IMR-90 (cell line): ENCODE results near the gene HSF2BP. TPM values are rescaled to one million over a fixed set of nuclear protein-coding genes. Genes with fewer than 3 reads are reported as not detected.
"Not testable (repeated sequence)": the region's sequence is repeated elsewhere in the genome, so short reads cannot be mapped to it uniquely, and the experiment has no call there.

Experiments
- ATAC-seq: fragments of 200-7000 bp; cut with Tn5 transposase; 2 replicates; pipeline ENCODE4 v1.9.1; 2020; ENCODE audit warnings: low read depth, mild to moderate bottlenecking, moderate library complexity
- BruUV-seq: library from RNA; stranded (reverse); fragments of 400-500 nt; replicated peaks from 2 replicates; lab custom pipeline; 2021; lab: Mats Ljungman, UMichigan
- CTCF ChIA-PET: fragments of 300-600 bp; formaldehyde crosslinking; extraction: SDS; loops from one replicate; lab custom pipeline; 2021; ENCODE audit warnings: antibody characterized with exemption; lab: Yijun Ruan, JAX
- POLR2A ChIA-PET: fragments of 300-600 bp; sonication (Branson Sonifier 250); formaldehyde crosslinking; loops from one replicate; lab custom pipeline; 2022; ENCODE audit warnings: antibody characterized with exemption; ENCODE audit not compliant: unreplicated experiment; lab: Charles Lee
- DNase-seq: peaks from one replicate; pipeline ENCODE4 v3.0.0; 2013
- H2AFZ ChIP-seq: replicated peaks from 2 replicates; pipeline ENCODE3; 2013; ENCODE audit warnings: low read length, mild to moderate bottlenecking; ENCODE audit not compliant: poor library complexity
- H2AK5ac ChIP-seq: 2 replicates; pipeline ENCODE4 v1.6.1; 2013; ENCODE audit warnings: low read depth, low read length, inconsistent platforms
- H2AK9ac ChIP-seq: replicated peaks from 2 replicates; pipeline ENCODE3; 2013; ENCODE audit warnings: mild to moderate bottlenecking, low read depth, low read length, moderate library complexity; ENCODE audit not compliant: poor library complexity
- H2BK120ac ChIP-seq: 2 replicates; pipeline ENCODE4 v1.6.1; 2013; ENCODE audit warnings: low read depth, low read length, inconsistent platforms
- H2BK15ac ChIP-seq: 3 replicates; pipeline ENCODE4 v1.6.1; 2013; ENCODE audit warnings: low read depth, low read length, inconsistent platforms
- H2BK20ac ChIP-seq: 2 replicates; pipeline ENCODE4 v1.6.1; 2013; ENCODE audit warnings: low read depth, mild to moderate bottlenecking, inconsistent platforms, low read length, moderate library complexity
- H2BK5ac ChIP-seq: 2 replicates; pipeline ENCODE4 v1.6.1; 2013; ENCODE audit warnings: mild to moderate bottlenecking, low read depth, low read length, inconsistent platforms; ENCODE audit not compliant: poor library complexity, severe bottlenecking
- H3K14ac ChIP-seq: replicated peaks from 2 replicates; pipeline ENCODE4 v1.6.1; 2013; ENCODE audit warnings: low read depth, low read length, inconsistent platforms
- H3K18ac ChIP-seq: 2 replicates; pipeline ENCODE4 v1.6.1; 2013; ENCODE audit warnings: low read depth, low read length, control low read depth
- H3K23ac ChIP-seq: 2 replicates; pipeline ENCODE4 v1.6.1; 2013; ENCODE audit warnings: low read depth, low read length, inconsistent platforms
- H3K27ac ChIP-seq: 2 replicates; pipeline ENCODE4 v1.5.1; 2013; ENCODE audit warnings: mild to moderate bottlenecking, control low read depth, low read length; ENCODE audit not compliant: insufficient read depth
- H3K27me3 ChIP-seq: 2 replicates; pipeline ENCODE4 v1.6.1; 2013; ENCODE audit warnings: low read length; ENCODE audit not compliant: control insufficient read depth, insufficient read depth
- H3K36me3 ChIP-seq: 2 replicates; pipeline ENCODE4 v1.6.1; 2013; ENCODE audit warnings: low read length, mixed read lengths; ENCODE audit not compliant: control insufficient read depth, insufficient read depth
- H3K4ac ChIP-seq: 2 replicates; pipeline ENCODE4 v1.6.1; 2013; ENCODE audit warnings: low read depth, low read length, inconsistent platforms
- H3K4me1 ChIP-seq: 2 replicates; pipeline ENCODE4 v1.6.1; 2013; ENCODE audit warnings: low read length, mixed read lengths; ENCODE audit not compliant: control insufficient read depth, insufficient read depth
- H3K4me2 ChIP-seq: 2 replicates; pipeline ENCODE4 v1.6.1; 2013; ENCODE audit warnings: low read depth, mild to moderate bottlenecking, control low read depth, low read length, moderate library complexity
- H3K4me3 ChIP-seq: 2 replicates; pipeline ENCODE4 v1.5.1; 2013; ENCODE audit warnings: low read depth, mild to moderate bottlenecking, control low read depth, low read length, moderate library complexity; ENCODE audit not compliant: insufficient read depth
- H3K56ac ChIP-seq: 2 replicates; pipeline ENCODE4 v1.6.1; 2013; ENCODE audit warnings: low read length, inconsistent platforms; ENCODE audit not compliant: insufficient read depth; ENCODE audit errors: extremely low read depth
- H3K79me1 ChIP-seq, 2 experiments: 2 replicates each; pipeline ENCODE4 v1.6.1; 2013; ENCODE audit warnings: low read length in 2 of 2, inconsistent platforms in 1 of 2, low read depth in 1 of 2
- H3K9ac ChIP-seq: 2 replicates; pipeline ENCODE4 v1.6.1; 2013; ENCODE audit warnings: low read depth, low read length, control low read depth
- H3K9me1 ChIP-seq: 2 replicates; pipeline ENCODE4 v1.6.1; 2013; ENCODE audit warnings: low read length, inconsistent platforms; ENCODE audit not compliant: insufficient read depth
- H3K9me3 ChIP-seq: 2 replicates; pipeline ENCODE4 v1.6.1; 2013; ENCODE audit warnings: low read length; ENCODE audit not compliant: control insufficient read depth, insufficient read depth
- H4K20me1 ChIP-seq: 2 replicates; pipeline ENCODE4 v1.6.1; 2013; ENCODE audit warnings: low read length, inconsistent platforms; ENCODE audit not compliant: insufficient read depth
- H4K5ac ChIP-seq: 2 replicates; pipeline ENCODE4 v1.6.1; 2013; ENCODE audit warnings: mild to moderate bottlenecking, low read depth, low read length, control low read depth
- H4K8ac ChIP-seq, 2 experiments: 2 replicates each; pipeline ENCODE4 v1.6.1; 2013; ENCODE audit warnings: low read depth in 2 of 2, low read length in 2 of 2, control low read depth in 1 of 2, inconsistent platforms in 1 of 2
- H4K91ac ChIP-seq: 2 replicates; pipeline ENCODE4 v1.6.1; 2013; ENCODE audit warnings: low read depth, low read length, inconsistent platforms; ENCODE audit not compliant: insufficient read depth
- WGBS, 2 experiments: methylation state at CpG; one replicate each; pipeline versions ENCODE4 v1.1.5 to v1.1.7; 2013; ENCODE audit warnings: missing lambda C conversion rate in 2 of 2; ENCODE audit not compliant: insufficient read length in 1 of 2; ENCODE audit errors: extremely low coverage in 2 of 2; 5-methylcytosine and 5-hydroxymethylcytosine counted together
- dilution Hi-C: fragments of 300-500 bp; cut with HindIII; formaldehyde crosslinking; loops from one replicate; pipeline ENCODE4 v1.14.3; 2018; ENCODE audit warnings: low sequenced_read_pairs; ENCODE audit not compliant: unreplicated experiment
- in situ Hi-C: fragments of 300-500 bp; cut with MboI; formaldehyde crosslinking; loops from 3 replicates; pipeline ENCODE4 v1.14.3; 2019; ENCODE audit warnings: low sequenced_read_pairs, inconsistent platforms, mixed read lengths
- intact Hi-C: fragments of 100-400 bp; cut with micrococcal nuclease; formaldehyde crosslinking; loops from 2 replicates; pipeline ENCODE4 v1.10.0; 2022
- polyA plus RNA-seq, 3 experiments: library from polyadenylated mRNA; depleted of rRNA; stranded (reverse); fragments of >200 nt; gene quantifications; 2 replicates each; pipeline ENCODE4 v1.2.3, GENCODE V29; 2012; ENCODE audit warnings: low replicate concordance in 1 of 3
- total RNA-seq: library from RNA; depleted of rRNA; stranded (reverse); fragments of >200 nt; gene quantifications from 2 replicates; pipeline ENCODE4 v1.2.3, GENCODE V29; 2012

The HSF2BP gene
- total and polyA plus RNA-seq, 2 of the 4 experiments (the other 2 are of a cell fraction): 0.87 to 0.90 TPM

GRCh38 chr21:43562451-43562850 is 96.8 kb downstream of the HSF2BP start:
- H4K91ac ChIP-seq, ATAC-seq, H2AFZ ChIP-seq, H3K23ac ChIP-seq, dilution Hi-C loops, CTCF ChIA-PET, H2AK5ac ChIP-seq, H4K20me1 ChIP-seq, H4K5ac ChIP-seq, H3K9ac ChIP-seq, H2BK120ac ChIP-seq, intact Hi-C loops, H3K4me2 ChIP-seq, H3K36me3 ChIP-seq, H3K4me3 ChIP-seq, POLR2A ChIA-PET, DNase-seq, H3K9me3 ChIP-seq, H2BK20ac ChIP-seq, H3K9me1 ChIP-seq, H3K27me3 ChIP-seq, H3K4me1 ChIP-seq, H2BK5ac ChIP-seq, H3K4ac ChIP-seq, H3K27ac ChIP-seq, H3K79me1 ChIP-seq, H3K56ac ChIP-seq, H2BK15ac ChIP-seq, in situ Hi-C loops, H3K14ac ChIP-seq, H2AK9ac ChIP-seq, BruUV-seq, H3K18ac ChIP-seq, H4K8ac ChIP-seq: not testable (repeated sequence)
- WGBS, 2 experiments: no CpG with 5 or more reads among the region's 5 CpGs

DNA sequence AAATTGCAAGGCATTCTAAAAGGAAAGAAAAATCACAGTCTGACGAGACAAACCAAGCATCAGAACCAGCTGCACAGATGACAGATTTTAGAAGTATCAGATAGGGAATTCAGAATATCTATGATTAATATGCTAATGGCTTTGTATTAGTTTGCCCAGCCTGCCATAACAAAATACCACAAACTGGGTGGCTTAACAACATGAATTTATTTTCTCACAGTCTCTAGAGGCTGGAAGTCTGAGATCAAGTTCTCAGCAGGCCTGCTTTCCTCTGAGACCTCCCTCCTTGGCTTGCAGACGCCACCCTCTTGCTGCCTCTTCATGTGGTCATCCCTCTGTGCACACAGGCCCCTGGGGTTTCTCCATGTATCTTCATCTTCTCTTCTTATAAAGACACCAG is 118.7 kb downstream of the HSF2BP start:
- in situ Hi-C loops: not testable (repeated sequence)
- WGBS, 2 experiments: no CpG with 5 or more reads among the region's 2 CpGs

More for the DNA sequence above, 118.7 kb downstream of the HSF2BP start:
- H3K18ac ChIP-seq, intact Hi-C loops, H3K4me2 ChIP-seq, H3K56ac ChIP-seq, CTCF ChIA-PET, H3K36me3 ChIP-seq, H3K27me3 ChIP-seq, H3K9me3 ChIP-seq, H3K4me3 ChIP-seq, H3K4ac ChIP-seq, H2BK20ac ChIP-seq, H3K79me1 ChIP-seq, H2BK120ac ChIP-seq, H3K9ac ChIP-seq, H4K20me1 ChIP-seq, H2BK5ac ChIP-seq, H2BK15ac ChIP-seq, H3K14ac ChIP-seq, H4K8ac ChIP-seq, H2AK9ac ChIP-seq, H4K5ac ChIP-seq, DNase-seq, BruUV-seq, H3K4me1 ChIP-seq, H4K91ac ChIP-seq, H2AFZ ChIP-seq, H3K27ac ChIP-seq, POLR2A ChIA-PET, H2AK5ac ChIP-seq, H3K23ac ChIP-seq, H3K9me1 ChIP-seq, dilution Hi-C loops: not testable (repeated sequence)
- ATAC-seq: 0 out of 2 replicates have a peak, but pooled peaks have one; percentile 11
